Measurements from ENCODE around the gene LNPEP.
"Not testable (repeated sequence)": the region's sequence is repeated elsewhere in the genome, so short reads cannot be mapped to it uniquely, and the experiment has no call there.

LNPEP gene

DNA sequence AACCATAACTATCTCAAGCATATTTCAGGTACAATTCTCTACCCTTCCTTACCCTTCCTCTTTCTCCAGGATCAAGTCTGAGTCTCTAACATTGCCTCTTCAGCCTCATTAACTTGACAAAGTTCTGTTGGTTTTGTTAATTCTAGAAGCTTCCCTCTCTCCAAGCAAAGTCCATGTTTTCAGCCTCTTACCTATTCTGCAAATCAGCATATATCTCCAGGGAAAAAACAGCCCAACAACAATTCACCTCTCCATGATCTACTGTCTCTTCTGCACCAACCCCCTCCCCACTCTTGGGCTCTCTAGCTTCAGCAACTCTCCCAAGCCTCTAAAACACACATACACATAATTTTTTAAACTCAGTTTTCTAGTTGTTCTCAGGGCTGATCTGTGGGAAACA is 134.4 kb downstream of the LNPEP start:
- DNase-seq = no peak

DNA sequence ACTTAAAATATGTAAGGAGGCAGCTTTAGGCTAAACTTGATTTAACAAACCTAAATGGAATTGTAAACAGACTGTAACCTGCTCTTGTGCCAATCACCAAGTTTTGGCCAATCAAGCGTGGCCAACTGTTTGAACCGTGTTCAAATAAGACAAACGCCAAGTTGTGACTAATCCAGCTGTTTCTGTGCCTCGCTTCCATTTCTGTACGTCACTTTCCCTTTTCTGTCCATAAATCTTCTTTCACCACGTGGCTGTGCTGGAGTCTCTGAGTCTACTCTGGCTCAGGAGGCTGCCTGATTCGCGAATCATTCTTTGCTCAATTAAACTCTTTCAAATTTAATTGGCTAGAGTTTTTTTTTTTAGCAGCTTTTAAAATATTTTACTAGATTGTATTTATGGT is 135.2 kb downstream of the LNPEP start:
- no peak for DNase-seq

DNA sequence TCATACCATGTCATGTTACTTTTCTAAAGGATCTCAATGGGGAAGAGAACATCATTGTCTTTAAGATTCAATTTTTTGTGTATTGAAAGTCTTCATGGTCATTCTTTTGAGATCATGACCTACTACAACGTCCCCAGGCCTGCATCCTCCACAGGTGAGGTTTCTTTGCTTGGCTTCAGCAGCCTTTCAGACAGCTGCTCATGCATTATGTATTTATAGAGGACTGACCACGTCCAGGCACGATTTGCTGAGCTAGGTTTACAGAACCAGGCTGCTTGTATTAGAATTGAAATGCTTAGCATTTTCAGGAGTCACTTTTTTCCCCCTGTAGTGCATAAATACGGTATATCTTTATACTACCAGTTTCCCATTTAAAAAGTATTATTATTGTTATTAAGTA is 136.1 kb downstream of the LNPEP start:
- no peak for DNase-seq

DNA sequence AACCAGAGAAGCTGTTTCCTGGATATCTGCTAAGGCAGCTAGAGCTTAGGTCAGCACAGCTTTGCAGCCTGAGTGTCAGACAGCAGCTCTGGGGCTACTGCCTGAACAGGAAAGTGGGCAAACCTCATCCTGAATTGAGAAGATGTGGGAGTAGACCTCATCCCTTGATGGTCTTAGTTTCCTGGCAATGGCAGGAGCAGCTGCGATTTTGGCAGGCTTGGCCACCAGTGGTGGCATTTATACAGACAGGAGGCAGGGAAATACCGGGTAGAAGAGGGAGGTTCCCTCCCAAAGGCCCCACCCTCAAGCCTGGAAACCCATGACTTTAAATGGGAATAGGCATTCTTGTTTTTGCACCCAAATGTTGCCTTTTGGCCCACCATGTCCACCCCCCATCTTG is 136.8 kb downstream of the LNPEP start:
- no peak for DNase-seq

DNA sequence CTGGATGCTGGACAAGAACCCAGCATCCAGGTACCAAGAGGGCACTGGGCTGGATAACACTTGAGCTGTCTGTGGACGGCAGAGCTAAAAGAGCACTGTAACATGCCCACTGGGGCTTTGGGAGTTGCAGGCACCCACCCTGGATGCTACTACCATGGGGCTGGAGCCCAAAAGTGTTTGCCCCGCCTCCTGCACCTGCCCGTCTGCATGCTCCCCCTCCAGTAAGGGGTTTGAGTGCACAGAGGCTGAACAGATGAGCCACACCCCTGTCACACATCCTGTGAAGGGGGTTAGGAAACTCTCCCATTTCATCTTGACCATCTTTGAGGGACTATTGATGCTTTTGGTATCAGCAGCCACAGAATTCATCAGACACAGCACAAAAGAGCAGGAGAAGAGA is 137.5 kb downstream of the LNPEP start:
- DNase-seq = no peak

DNA sequence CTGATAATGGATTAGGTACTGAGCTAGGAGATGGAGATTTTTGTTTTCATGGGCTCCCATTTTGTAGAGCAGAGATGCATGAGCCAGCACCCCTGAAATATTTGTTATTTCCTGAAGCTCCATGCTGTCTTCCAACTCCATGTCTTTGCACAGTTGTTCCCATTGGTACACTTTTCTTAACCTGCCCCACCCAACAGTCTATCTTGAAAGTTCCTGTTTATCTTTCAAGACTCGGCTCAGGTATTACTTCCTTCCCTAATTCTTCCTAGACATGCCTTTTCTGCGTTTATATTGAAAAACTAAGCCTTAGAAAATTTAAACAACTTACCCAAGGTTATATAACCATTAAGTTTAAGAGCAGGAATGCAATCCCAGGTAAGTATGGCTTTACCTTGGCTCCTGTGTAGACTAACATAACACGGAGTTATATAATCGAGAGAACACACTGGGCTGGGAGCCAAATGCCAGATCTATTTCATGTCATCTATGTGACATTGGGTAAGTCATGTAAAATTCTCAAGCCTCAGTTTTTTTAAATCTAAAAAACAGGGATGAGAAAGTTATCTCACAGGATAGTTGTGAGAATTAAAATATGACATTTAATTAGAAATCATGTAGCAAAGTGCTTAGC is 139.1 kb downstream of the LNPEP start:
- DNase-seq = no peak

DNA sequence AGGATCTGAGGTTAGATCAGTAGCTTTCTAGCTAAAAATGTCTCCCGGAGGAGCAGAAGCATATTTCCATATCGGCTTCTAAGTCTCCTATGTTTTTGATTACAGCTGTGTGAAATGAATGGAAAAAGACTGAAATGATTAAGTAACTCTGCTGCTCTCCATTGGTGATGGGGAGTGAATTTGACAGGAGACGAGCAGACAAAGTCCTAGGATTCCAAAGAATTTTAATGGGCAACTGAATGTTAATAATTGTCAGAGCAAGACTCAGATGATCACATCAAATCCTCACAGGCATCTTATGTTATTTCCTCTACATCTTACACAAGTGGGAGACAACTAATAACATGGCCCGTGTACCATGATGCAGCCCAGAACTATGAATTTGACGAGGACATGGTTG is 139.8 kb downstream of the LNPEP start:
- no peak for DNase-seq

DNA sequence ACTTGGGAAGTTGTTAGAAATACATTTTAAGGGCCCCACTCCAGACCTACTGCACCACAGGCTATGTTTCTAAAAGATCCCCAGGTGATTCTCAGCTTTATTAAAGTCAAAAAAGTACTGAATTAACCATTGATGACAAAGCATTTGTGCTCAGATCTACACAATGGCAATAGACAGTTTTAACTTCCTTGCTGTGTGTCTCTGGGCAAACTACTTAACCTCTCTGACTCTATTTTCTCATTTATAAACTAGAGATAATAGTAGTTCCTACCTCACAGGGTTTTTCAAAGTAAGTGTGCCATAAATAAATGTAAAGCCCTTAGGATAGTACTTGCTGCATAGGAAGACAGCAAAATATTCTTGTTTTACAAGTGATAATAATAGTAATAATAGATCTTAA is 140.2 kb downstream of the LNPEP start:
- no peak for DNase-seq

DNA sequence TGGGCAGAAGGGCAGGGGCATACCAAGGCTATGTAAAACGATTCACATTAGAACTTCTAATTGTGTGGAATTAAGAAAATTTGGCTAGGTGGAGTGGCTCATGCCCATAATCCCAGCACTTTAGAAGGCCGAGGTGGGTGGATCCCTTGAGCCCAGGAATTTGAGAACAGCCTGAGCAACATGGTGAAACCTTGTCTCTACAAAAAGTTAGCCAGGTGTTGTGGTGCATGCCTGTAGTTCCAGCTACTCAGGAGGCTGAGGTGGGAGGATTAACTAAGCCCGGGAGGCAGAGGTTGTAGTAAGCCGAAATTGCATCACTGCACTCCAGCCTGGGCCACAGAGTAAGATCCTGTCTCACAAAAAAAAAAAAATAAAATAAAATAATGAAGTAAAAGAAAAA is 141.4 kb downstream of the LNPEP start:
- no peak for DNase-seq

DNA sequence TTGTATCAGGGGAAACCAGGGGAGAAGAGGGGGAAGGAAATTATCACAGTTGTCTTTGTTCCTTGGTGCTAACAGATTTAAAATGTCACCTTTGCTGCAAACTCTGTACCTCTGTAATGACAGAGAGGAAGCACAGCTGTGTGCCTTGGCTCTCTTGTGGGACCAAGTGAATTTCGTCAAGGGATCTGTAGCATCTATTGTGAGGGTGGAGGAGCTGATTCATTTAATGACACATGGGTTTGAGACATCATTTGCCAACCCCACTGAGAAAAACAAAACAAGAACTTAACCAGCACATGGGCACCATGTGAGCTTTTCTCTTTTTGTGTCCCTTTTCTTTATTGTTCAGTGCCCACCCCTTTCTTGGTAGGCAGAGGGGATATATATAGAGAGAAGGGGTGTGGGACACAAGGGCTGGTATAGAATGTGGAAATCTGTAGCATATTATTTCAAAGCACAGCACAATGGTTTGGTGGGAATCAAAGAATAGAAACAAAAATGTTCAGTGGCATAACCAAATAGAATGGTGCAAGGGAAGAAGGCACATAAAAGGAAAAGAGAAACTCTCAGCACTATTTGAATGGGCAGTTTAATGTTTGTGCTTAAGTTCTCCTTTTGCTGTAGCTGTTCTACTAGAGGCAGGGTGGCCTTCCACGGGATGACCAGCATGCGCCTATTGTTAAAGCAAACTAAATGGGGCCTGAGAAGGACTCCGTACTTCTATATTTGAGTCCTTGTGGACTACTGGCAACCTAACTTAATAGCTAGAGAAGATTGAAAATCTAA is 143.3 kb downstream of the LNPEP start:
- no peak for DNase-seq

DNA sequence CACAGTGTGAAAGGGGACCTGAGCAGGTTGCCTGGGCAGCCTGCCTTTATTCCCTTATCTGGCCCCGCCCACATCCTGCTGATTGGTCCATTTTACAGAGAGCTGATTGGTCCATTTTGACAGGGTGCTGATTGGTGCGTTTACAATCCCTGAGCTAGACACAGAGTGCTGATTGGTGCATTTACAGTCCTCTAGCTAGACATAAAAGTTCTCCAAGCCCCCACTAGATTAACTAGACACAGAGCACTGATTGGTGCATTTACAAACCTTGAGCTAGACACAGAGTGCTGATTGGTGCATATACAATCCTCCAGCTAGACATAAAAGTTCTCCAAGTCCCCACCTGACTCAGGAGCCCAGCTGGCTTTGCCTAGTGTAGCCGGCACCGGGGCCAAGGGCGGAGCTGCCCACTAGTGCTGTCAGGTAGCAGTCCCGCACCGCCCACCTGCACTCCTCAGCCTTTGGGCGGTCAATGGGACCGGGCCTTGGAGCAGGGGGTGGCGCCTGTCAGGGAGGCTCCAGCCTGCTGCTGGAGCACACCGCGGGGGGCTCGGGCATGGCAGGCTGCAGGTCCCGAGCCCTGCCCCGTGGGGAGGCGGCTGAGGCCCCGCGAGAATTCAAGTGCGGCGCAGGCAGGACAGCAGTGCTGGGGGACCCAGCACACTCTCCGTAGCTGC is 149.0 kb downstream of the LNPEP start:
- not testable (repeated sequence) for DNase-seq

DNA sequence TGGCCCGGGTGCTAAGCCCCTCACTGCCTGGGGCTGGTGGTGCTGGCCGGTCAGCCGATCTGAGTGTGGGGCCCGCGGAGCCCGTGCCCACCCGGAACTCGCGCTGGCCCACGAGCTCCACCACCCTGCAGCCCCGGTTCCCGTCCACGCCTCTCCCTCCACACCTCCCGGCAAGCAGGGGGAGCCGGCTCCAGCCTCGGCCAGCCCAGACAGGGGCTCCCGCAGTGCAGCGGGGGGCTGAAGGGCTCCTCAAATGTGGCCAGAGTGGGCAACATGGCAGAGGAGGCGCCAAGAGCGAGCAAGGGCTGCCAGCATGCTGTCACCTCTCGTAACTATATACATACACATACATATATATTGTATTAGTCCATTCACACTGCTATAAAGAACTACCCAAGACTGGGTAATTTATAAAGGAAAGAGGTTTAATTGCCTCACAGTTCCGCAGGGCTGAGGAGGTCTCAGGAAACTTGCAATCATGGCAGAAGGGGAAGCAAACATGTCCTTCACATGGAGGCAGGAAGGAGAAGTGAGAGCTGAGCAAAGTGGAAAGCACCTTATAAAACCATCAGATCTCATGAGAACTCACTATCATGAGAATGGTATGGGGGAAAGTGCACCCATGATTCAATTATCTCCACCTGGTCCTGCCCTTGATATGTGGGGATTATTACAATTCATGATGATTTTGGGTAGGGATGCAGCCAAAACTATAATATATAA is 149.7 kb downstream of the LNPEP start:
- no peak for DNase-seq

Measured in activated effector memory CD4-positive, alpha-beta T cell treated with Interleukin-2 at 50 U/mL for 16 hours (primary cell).